Loucy (cell line): ENCODE results near the gene COP1.

Source experiments
- H2AFZ ChIP-seq: fragments of 200-600 bp; sonication (generic); 2 replicates; pipeline ENCODE4 v1.6.0; 2016; ENCODE audit warnings: antibody characterized with exemption, mild to moderate bottlenecking, low read length, moderate library complexity
- H3F3A ChIP-seq: fragments of 200-600 bp; 2 replicates; pipeline ENCODE4 v1.6.0; 2016; ENCODE audit warnings: antibody characterized with exemption, low read depth, mild to moderate bottlenecking
- H3K27me3 ChIP-seq: fragments of 200-600 bp; sonication (generic); 2 replicates; pipeline ENCODE4 v1.6.1; 2014; ENCODE audit warnings: low read length, mild to moderate bottlenecking; ENCODE audit not compliant: insufficient read depth, poor library complexity, severe bottlenecking
- H3K36me3 ChIP-seq: fragments of 200-600 bp; sonication (generic); 2 replicates; pipeline ENCODE4 v1.6.1; 2016; ENCODE audit warnings: low read length; ENCODE audit not compliant: insufficient read depth
- H3K4me1 ChIP-seq: fragments of 200-600 bp; sonication (generic); 2 replicates; pipeline ENCODE4 v1.5.1; 2014; ENCODE audit warnings: low read length, mild to moderate bottlenecking; ENCODE audit not compliant: insufficient read depth, poor library complexity, severe bottlenecking
- H3K4me2 ChIP-seq: fragments of 200-600 bp; sonication (generic); 2 replicates; pipeline ENCODE4 v1.6.0; 2014; ENCODE audit warnings: antibody characterized with exemption, low read length, low read depth, mild to moderate bottlenecking; ENCODE audit not compliant: poor library complexity, severe bottlenecking
- H3K4me3 ChIP-seq: fragments of 200-600 bp; sonication (generic); 2 replicates; pipeline ENCODE4 v1.5.1; 2014; ENCODE audit warnings: low read length, mild to moderate bottlenecking, mixed read lengths; ENCODE audit not compliant: poor library complexity, severe bottlenecking
- H3K79me2 ChIP-seq: fragments of 200-600 bp; sonication (generic); 2 replicates; pipeline ENCODE4 v1.6.1; 2014; ENCODE audit warnings: low read length; ENCODE audit not compliant: insufficient read depth
- H3K9ac ChIP-seq: fragments of 200-600 bp; sonication (generic); 2 replicates; pipeline ENCODE4 v1.6.0; 2014; ENCODE audit warnings: mild to moderate bottlenecking, low read depth, low read length, moderate library complexity; ENCODE audit not compliant: poor library complexity, severe bottlenecking
- H3K9me2 ChIP-seq: fragments of 200-600 bp; sonication (generic); replicated peaks from 2 replicates; pipeline ENCODE4 v1.6.1; 2016; ENCODE audit warnings: low read depth, low read length, mixed read lengths
- H3K9me3 ChIP-seq: fragments of 200-600 bp; sonication (generic); 2 replicates; pipeline ENCODE4 v1.6.1; 2014; ENCODE audit warnings: mild to moderate bottlenecking, antibody characterized with exemption, low read length, low read depth; ENCODE audit not compliant: insufficient read depth
- H4K20me1 ChIP-seq: fragments of 200-600 bp; sonication (generic); 2 replicates; pipeline ENCODE4 v1.6.0; 2014; ENCODE audit warnings: antibody characterized with exemption, low read length, mild to moderate bottlenecking; ENCODE audit not compliant: insufficient read depth, poor library complexity, severe bottlenecking
- EZH2phosphoT487 ChIP-seq: fragments of 200-600 bp; IDR thresholded peaks from 2 replicates; pipeline ENCODE4 v1.6.1; 2018; ENCODE audit warnings: antibody characterized with exemption, mild to moderate bottlenecking, moderate library complexity, borderline replicate concordance
- TF ChIP-seq, protein P1 (sequence below): fragments of 200-600 bp; sonication (generic); conservative IDR thresholded peaks from 2 replicates; pipeline ENCODE4 v1.5.1; 2014; ENCODE audit warnings: mild to moderate bottlenecking, antibody characterized with exemption, low read length

COP1 gene

DNA sequence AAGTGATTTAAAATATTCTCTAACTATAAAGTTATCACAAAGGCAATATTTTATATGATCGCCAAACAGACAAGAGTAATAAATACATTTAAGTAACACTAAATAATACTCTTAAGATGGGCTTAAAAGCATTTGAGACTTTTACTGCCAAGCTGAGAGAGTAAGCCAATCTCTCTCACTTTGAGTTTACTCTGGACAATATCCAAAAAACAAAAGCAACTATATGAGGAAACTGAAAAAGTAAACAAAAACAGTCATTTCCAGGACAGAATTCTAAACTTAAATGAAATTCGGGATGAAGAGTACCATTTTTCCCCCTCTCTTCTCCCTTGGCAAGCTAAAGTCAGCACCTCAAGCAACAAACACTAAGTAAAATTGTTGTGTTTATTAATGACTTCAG, 173.2 kb downstream of the COP1 start:
- Histone ChIP-seq H3K4me3 (no peak overlapping the region), H3K9me2 (no peaks in the 10 kb centered on the region), H3K9me3 (no peaks in the 10 kb centered on the region), H3K27me3 (no peaks in the 10 kb centered on the region), H3K9ac (no peak overlapping the region), H3K4me1 (no peaks in the 10 kb centered on the region), H3K79me2 (no peaks in the 10 kb centered on the region), H3K4me2 (no peak overlapping the region), H3F3A (no peaks in the 10 kb centered on the region), H2AFZ (no peak overlapping the region), H4K20me1 (no peaks in the 10 kb centered on the region), H3K36me3 (peaks cover 21% of the 10 kb centered on the region)
- TF ChIP-seq, protein P1, sequence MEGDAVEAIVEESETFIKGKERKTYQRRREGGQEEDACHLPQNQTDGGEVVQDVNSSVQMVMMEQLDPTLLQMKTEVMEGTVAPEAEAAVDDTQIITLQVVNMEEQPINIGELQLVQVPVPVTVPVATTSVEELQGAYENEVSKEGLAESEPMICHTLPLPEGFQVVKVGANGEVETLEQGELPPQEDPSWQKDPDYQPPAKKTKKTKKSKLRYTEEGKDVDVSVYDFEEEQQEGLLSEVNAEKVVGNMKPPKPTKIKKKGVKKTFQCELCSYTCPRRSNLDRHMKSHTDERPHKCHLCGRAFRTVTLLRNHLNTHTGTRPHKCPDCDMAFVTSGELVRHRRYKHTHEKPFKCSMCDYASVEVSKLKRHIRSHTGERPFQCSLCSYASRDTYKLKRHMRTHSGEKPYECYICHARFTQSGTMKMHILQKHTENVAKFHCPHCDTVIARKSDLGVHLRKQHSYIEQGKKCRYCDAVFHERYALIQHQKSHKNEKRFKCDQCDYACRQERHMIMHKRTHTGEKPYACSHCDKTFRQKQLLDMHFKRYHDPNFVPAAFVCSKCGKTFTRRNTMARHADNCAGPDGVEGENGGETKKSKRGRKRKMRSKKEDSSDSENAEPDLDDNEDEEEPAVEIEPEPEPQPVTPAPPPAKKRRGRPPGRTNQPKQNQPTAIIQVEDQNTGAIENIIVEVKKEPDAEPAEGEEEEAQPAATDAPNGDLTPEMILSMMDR: no peak
- TF ChIP-seq EZH2phosphoT487: no peak

DNA sequence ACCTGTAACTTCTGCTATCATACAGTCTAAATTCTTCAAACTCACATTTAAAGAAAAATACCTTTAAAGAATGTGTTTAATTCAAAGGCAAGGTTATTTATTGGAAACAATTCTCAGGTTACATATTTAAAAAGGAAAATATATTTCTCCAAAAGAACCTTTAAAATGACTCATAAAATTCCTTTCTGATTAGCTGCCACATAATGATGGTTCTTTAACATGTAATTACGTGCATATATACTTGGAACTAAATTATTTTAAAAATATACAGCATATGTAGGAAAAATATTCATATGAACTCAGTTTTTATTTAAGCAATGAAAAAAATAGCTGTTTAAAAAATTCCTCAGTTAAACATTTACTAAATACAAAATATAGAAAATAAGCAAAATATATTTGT, 173.6 kb downstream of the COP1 start:
- Histone ChIP-seq H3K9me3 (no peaks in the 10 kb centered on the region), H3K9me2 (no peaks in the 10 kb centered on the region), H3K4me3 (no peak overlapping the region), H3K4me2 (no peak overlapping the region), H2AFZ (no peak overlapping the region), H3K36me3 (peaks cover 18% of the 10 kb centered on the region), H3F3A (no peaks in the 10 kb centered on the region), H3K79me2 (no peaks in the 10 kb centered on the region), H3K9ac (no peak overlapping the region), H3K4me1 (no peaks in the 10 kb centered on the region), H3K27me3 (no peaks in the 10 kb centered on the region), H4K20me1 (no peaks in the 10 kb centered on the region)
- TF ChIP-seq EZH2phosphoT487: no peak
- TF ChIP-seq, protein P1: no peak

DNA sequence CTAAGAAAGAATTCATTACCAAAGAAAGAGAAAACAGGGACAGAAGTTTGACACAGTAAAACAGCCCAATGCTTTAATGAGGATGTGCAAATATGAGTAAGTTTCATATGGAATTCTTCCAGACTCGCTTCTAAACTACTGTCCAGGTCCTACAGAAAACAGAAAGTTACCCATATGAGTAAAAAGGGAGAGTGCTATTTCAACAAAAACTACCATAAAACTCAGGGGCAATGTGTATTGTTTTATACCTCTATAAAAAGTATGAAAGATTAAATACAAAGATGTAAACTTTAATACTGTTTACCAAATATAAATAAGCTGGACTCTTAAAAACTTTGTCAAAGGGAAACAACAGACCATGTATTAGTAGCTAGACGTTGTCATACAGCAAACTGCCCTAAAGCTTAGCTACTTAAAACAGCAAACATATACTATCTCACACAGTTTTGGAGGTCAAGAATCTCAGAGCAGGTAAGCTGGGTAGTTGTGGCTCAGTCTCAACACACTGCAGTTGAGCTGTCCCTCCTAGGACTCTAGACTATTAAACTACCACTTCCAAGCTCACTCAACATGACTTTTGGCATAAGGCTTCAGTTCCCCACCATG, 174.9 kb downstream of the COP1 start:
- Histone ChIP-seq H3K36me3 (peaks cover 15% of the 10 kb centered on the region; the same call in 1 of the 2 replicates), H3K9me2 (no peaks in the 10 kb centered on the region), H2AFZ (no peak overlapping the region), H3K27me3 (no peaks in the 10 kb centered on the region), H3K4me2 (no peak overlapping the region), H3K9me3 (no peaks in the 10 kb centered on the region), H3F3A (no peaks in the 10 kb centered on the region), H4K20me1 (no peaks in the 10 kb centered on the region), H3K79me2 (no peaks in the 10 kb centered on the region), H3K4me1 (no peaks in the 10 kb centered on the region), H3K4me3 (no peak overlapping the region), H3K9ac (no peak overlapping the region)
- no peak for TF ChIP-seq EZH2phosphoT487
- TF ChIP-seq, protein P1: no peak
